ENCODE results near the gene HTRA3. TPM values are rescaled to one million over a fixed set of nuclear protein-coding genes. Genes with fewer than 3 reads are reported as not detected.

The HTRA3 gene
- total RNA-seq, 2 donors from 2014 or later: 6.0 to 18.9 TPM

- no peak for TF ChIP-seq POLR2A (IDR thresholded peaks at IDR 0.05)
- TF ChIP-seq POLR2AphosphoS5 (IDR thresholded peaks at IDR 0.05): no peak
- TF ChIP-seq, protein P1, sequence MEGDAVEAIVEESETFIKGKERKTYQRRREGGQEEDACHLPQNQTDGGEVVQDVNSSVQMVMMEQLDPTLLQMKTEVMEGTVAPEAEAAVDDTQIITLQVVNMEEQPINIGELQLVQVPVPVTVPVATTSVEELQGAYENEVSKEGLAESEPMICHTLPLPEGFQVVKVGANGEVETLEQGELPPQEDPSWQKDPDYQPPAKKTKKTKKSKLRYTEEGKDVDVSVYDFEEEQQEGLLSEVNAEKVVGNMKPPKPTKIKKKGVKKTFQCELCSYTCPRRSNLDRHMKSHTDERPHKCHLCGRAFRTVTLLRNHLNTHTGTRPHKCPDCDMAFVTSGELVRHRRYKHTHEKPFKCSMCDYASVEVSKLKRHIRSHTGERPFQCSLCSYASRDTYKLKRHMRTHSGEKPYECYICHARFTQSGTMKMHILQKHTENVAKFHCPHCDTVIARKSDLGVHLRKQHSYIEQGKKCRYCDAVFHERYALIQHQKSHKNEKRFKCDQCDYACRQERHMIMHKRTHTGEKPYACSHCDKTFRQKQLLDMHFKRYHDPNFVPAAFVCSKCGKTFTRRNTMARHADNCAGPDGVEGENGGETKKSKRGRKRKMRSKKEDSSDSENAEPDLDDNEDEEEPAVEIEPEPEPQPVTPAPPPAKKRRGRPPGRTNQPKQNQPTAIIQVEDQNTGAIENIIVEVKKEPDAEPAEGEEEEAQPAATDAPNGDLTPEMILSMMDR (IDR thresholded peaks at IDR 0.05): no peak
- no peak overlapping the region for H3K4me3 ChIP-seq
These were observed 25.4 kb upstream of the HTRA3 start for GRCh38 chr4:8244001-8244757.

GRCh38 chr4:8244931-8245460 is 24.6 kb upstream of the HTRA3 start:
- intact Hi-C loops (cut with DNase I): loop anchor here (5.0 kb wide), 1 partner anchor 347 kb away; the partner anchor contains the start of gene CPZ
- H3K4me1 ChIP-seq (replicated peaks): no peaks in the 10 kb centered on the region
- no peaks in the 10 kb centered on the region for H3K27me3 ChIP-seq (replicated peaks; ENCODE audit: insufficient read depth)
- H3K36me3 ChIP-seq: no peaks in the 10 kb centered on the region
- 94% methylated on average over 14 of the region's 19 CpGs for WGBS
- no peaks in the 10 kb centered on the region for H3K9me3 ChIP-seq
- no peak for DNase-seq (ENCODE audit: low spot score)
- no peak overlapping the region for H3K4me3 ChIP-seq
- H3K27ac ChIP-seq: no peak overlapping the region
- TF ChIP-seq, protein P1 (IDR thresholded peaks at IDR 0.05): no peak
- no peak for TF ChIP-seq POLR2AphosphoS5 (IDR thresholded peaks at IDR 0.05)
- no peak for TF ChIP-seq POLR2A (IDR thresholded peaks at IDR 0.05)

More at GRCh38 chr4:8244001-8244757, 25.4 kb upstream of the HTRA3 start:
- H3K36me3 ChIP-seq: no peaks in the 10 kb centered on the region
- H3K9me3 ChIP-seq: no peaks in the 10 kb centered on the region
- WGBS: 92% methylated on average over 18 of the region's 18 CpGs
- H3K27me3 ChIP-seq (replicated peaks; ENCODE audit: insufficient read depth): no peaks in the 10 kb centered on the region
- intact Hi-C loops (cut with DNase I): loop anchor here (5.0 kb wide), 1 partner anchor 348 kb away; the partner anchor contains the start of gene CPZ
- no peak overlapping the region for H3K27ac ChIP-seq
- no peak for DNase-seq (ENCODE audit: low spot score)
- H3K4me1 ChIP-seq (replicated peaks): no peaks in the 10 kb centered on the region

DNA sequence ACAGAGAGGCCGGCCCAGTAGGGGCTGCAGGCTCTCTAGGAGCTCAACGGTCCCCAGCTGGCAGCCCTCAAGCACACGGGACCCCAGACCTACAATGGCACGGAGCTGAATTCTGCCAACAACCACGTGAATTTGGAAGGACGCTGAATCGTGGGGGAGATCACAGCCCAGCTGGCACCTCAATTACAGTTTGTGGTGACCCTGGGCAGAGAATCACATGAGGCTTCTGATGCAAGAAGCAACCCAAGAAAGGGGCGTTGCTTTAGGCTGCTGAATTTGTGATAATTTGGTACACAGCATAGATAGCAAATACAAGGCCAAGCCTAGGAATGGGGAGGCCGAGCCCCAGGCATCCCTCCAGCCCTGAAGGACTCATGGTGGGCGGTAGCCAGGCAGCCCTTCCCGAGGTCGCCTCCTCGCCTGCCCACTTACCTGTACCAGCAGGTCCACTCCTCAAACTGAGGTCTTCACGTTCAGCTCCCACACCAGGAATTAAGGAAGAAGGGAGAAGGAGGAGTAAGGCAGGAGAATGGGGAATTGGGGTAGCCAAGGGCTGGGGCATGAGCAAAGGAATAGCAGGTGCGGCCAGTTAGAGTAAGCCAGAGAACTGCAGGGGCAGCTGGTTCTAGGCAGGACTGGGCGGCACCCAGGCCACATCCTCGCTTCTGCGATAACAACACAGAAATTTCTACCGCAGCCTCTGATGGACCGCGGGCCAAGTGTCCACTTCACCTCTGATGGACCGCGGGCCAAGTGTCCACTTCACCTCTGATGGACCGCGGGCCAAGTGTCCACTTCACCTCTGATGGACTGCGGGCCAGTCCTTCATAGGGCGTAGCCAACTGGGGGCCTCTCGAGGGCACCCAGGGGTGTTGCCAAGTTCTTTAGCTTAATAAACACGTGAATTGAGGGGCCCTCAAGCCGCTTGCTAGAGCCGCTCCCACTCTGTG is 23.4 kb upstream of the HTRA3 start:
- Histone ChIP-seq H3K4me3 (no peak overlapping the region), H3K9me3 (no peaks in the 10 kb centered on the region), H3K36me3 (no peaks in the 10 kb centered on the region), H3K27me3 (replicated peaks; ENCODE audit: insufficient read depth) (no peaks in the 10 kb centered on the region), H3K27ac (no peak overlapping the region), H3K4me1 (replicated peaks) (no peaks in the 10 kb centered on the region)
- no peak for DNase-seq (ENCODE audit: low spot score)
- no peak for TF ChIP-seq POLR2AphosphoS5 (IDR thresholded peaks at IDR 0.05)
- no peak for TF ChIP-seq POLR2A (IDR thresholded peaks at IDR 0.05)
- TF ChIP-seq, protein P1 (IDR thresholded peaks at IDR 0.05): no peak
- intact Hi-C loops (cut with DNase I): no loop called here
- WGBS: 88% methylated on average over 31 of the region's 31 CpGs

GRCh38 chr4:8247047-8247930 is 22.3 kb upstream of the HTRA3 start:
- DNase-seq (ENCODE audit: low spot score): no peak
- intact Hi-C loops (cut with DNase I): no loop called here
- no peak overlapping the region for H3K27ac ChIP-seq

More at GRCh38 chr4:8247047-8247930, 22.3 kb upstream of the HTRA3 start:
- Histone ChIP-seq H3K4me1 (replicated peaks) (no peaks in the 10 kb centered on the region), H3K27me3 (replicated peaks; ENCODE audit: insufficient read depth) (no peaks in the 10 kb centered on the region), H3K36me3 (no peaks in the 10 kb centered on the region), H3K4me3 (no peak overlapping the region), H3K9me3 (no peaks in the 10 kb centered on the region)
- TF ChIP-seq POLR2A (IDR thresholded peaks at IDR 0.05) (no peak), POLR2AphosphoS5 (IDR thresholded peaks at IDR 0.05) (no peak)
- TF ChIP-seq, protein P1 (IDR thresholded peaks at IDR 0.05): no peak
- WGBS: 93% methylated on average over 30 of the region's 31 CpGs
